Endothelial cell of umbilical vein (primary cell): Measurements from ENCODE around the gene FAM53B. TPM values are rescaled to one million over a fixed set of nuclear protein-coding genes. Genes with fewer than 3 reads are reported as not detected.

Experiments
- BruUV-seq: library from RNA; stranded (reverse); fragments of 400-500 nt; replicated peaks from 2 replicates; lab custom pipeline; 2021; lab: Mats Ljungman, UMichigan
- CTCF ChIA-PET: fragments of 300-600, 350-600 bp; sonication (Branson Sonifier 250); formaldehyde crosslinking; loops from one replicate; lab custom pipeline; 2021; ENCODE audit warnings: antibody characterized with exemption, inconsistent platforms; lab: Charles Lee
- POLR2A ChIA-PET: fragments of 300-600, 350-600 bp; sonication (Branson Sonifier 250); formaldehyde crosslinking; loops from one replicate; lab custom pipeline; 2021; ENCODE audit warnings: antibody characterized with exemption, inconsistent platforms; lab: Charles Lee
- DNase-seq: peaks from one replicate; pipeline ENCODE4 v3.0.0-alpha.2; 2011; ENCODE audit warnings: low read depth, low spot score
- FAIRE-seq: peaks from 2 replicates; lab custom pipeline; 2011; peaks lifted over from hg19 to GRCh38; lab: Jason Lieb, UNC
- H2AFZ ChIP-seq: 2 replicates; pipeline ENCODE4 v1.6.0; 2012; ENCODE audit warnings: low read depth, low read length, control low read depth, inconsistent platforms
- H3K27ac ChIP-seq: 2 replicates; pipeline ENCODE4 v1.5.1; 2011; ENCODE audit warnings: low read depth, mild to moderate bottlenecking, control low read depth, low read length, moderate library complexity; ENCODE audit not compliant: insufficient read depth
- H3K27me3 ChIP-seq, 2 experiments: 2 replicates each; pipeline versions ENCODE4 v1.6.0 to v1.6.1; 2011; ENCODE audit warnings: low read length in 2 of 2, mixed read lengths in 1 of 2; ENCODE audit not compliant: control insufficient read depth in 2 of 2, insufficient read depth in 2 of 2
- H3K36me3 ChIP-seq, 2 experiments: 2 replicates in 1 of 2; 3 replicates in 1 of 2; pipeline ENCODE4 v1.5.1; 2011; ENCODE audit warnings: low read length in 2 of 2, mild to moderate bottlenecking in 1 of 2, moderate library complexity in 1 of 2; ENCODE audit not compliant: control insufficient read depth in 2 of 2, insufficient read depth in 2 of 2; ENCODE audit errors: extremely low read depth in 1 of 2
- H3K4me1 ChIP-seq: 3 replicates; pipeline ENCODE4 v1.5.1; 2011; ENCODE audit warnings: mild to moderate bottlenecking, low read length; ENCODE audit not compliant: control insufficient read depth, insufficient read depth; ENCODE audit errors: extremely low read depth
- H3K4me2 ChIP-seq: 2 replicates; pipeline ENCODE4 v1.6.1; 2011; ENCODE audit warnings: low read length, control low read depth, mixed read lengths; ENCODE audit not compliant: insufficient read depth
- H3K4me3 ChIP-seq, 3 experiments: fragments of 200-600 bp in 1 of 3; sonication (generic), shearing (Covaris generic) in 1 of 3; replicated peaks in 1 of 3; 2 replicates each; pipeline ENCODE4 v1.5.1; 2011 to 2016; ENCODE audit warnings: control low read depth in 3 of 3, low read length in 3 of 3, mild to moderate bottlenecking in 2 of 3, inconsistent platforms in 1 of 3, low read depth in 1 of 3, moderate library complexity in 1 of 3; ENCODE audit not compliant: insufficient read depth in 1 of 3
- H3K79me2 ChIP-seq: 2 replicates; pipeline ENCODE4 v1.6.0; 2012; ENCODE audit warnings: low read length, inconsistent platforms; ENCODE audit not compliant: control insufficient read depth, insufficient read depth
- H3K9ac ChIP-seq: replicated peaks from 2 replicates; pipeline ENCODE3; 2011; ENCODE audit warnings: low read length, control low read depth; ENCODE audit not compliant: insufficient read depth; ENCODE audit errors: extremely low read depth
- H3K9me1 ChIP-seq: replicated peaks from 3 replicates; pipeline ENCODE4 v1.6.0; 2011; ENCODE audit warnings: mild to moderate bottlenecking, low read length; ENCODE audit not compliant: control insufficient read depth, insufficient read depth; ENCODE audit errors: extremely low read depth
- H3K9me3 ChIP-seq: replicated peaks from 2 replicates; pipeline ENCODE4 v1.5.1; 2012; ENCODE audit warnings: low read length, inconsistent platforms; ENCODE audit not compliant: control insufficient read depth, insufficient read depth
- H4K20me1 ChIP-seq: replicated peaks from 2 replicates; pipeline ENCODE3; 2011; ENCODE audit warnings: mild to moderate bottlenecking, low read length; ENCODE audit not compliant: control insufficient read depth, insufficient read depth; ENCODE audit errors: extremely low read depth
- CTCF ChIP-seq, 2 donors: IDR thresholded peaks; 1 replicate in 1 of 2; 2 replicates in 1 of 2; pipeline ENCODE4 v1.5.1; 2011; ENCODE audit warnings: low read length in 2 of 2, mild to moderate bottlenecking in 2 of 2, moderate library complexity in 2 of 2, control low read depth in 1 of 2, inconsistent platforms in 1 of 2, low read depth in 1 of 2; ENCODE audit not compliant: insufficient read depth in 1 of 2; ENCODE audit errors: extremely low read depth in 1 of 2
- EZH2 ChIP-seq: IDR thresholded peaks from 2 replicates; pipeline ENCODE4 v1.6.1; 2012; ENCODE audit warnings: borderline replicate concordance, low read depth, mild to moderate bottlenecking, moderate library complexity, low read length, inconsistent platforms; ENCODE audit not compliant: severe bottlenecking
- FOS ChIP-seq: IDR thresholded peaks from 2 replicates; pipeline ENCODE4 v1.6.1; 2011; ENCODE audit warnings: mild to moderate bottlenecking, low read length, moderate library complexity, borderline replicate concordance; ENCODE audit not compliant: insufficient read depth
- GATA2 ChIP-seq: IDR thresholded peaks from 2 replicates; pipeline ENCODE4 v1.7.0; 2011; ENCODE audit warnings: low read depth, mild to moderate bottlenecking, moderate library complexity, mixed read lengths, low read length; ENCODE audit not compliant: insufficient read length, insufficient read depth
- JUN ChIP-seq: IDR thresholded peaks from 2 replicates; pipeline ENCODE4 v1.6.1; 2011; ENCODE audit warnings: borderline replicate concordance, low read depth; ENCODE audit not compliant: insufficient read length, insufficient read depth
- MAX ChIP-seq: IDR thresholded peaks from 2 replicates; pipeline ENCODE4 v1.6.1; 2011; ENCODE audit not compliant: insufficient read depth, insufficient read length
- MYC ChIP-seq: IDR thresholded peaks from one replicate; pipeline ENCODE4 v1.6.1; 2011; ENCODE audit warnings: mild to moderate bottlenecking, low read depth, low read length
- POLR2A ChIP-seq: IDR thresholded peaks from 2 replicates; pipeline ENCODE4 v1.6.1; 2012; ENCODE audit warnings: low read depth, mild to moderate bottlenecking, control low read depth, low read length
- POLR2AphosphoS5 ChIP-seq: IDR thresholded peaks from 2 replicates; pipeline ENCODE4 v1.6.1; 2012; ENCODE audit warnings: low read depth, mild to moderate bottlenecking, control low read depth, low read length, moderate library complexity; ENCODE audit not compliant: insufficient read depth
- dilution Hi-C: fragments of 300-500 bp; cut with MboI; formaldehyde crosslinking; loops from one replicate; pipeline ENCODE4 v1.15.0; 2019; ENCODE audit warnings: low sequenced_read_pairs; ENCODE audit not compliant: extremely low pct_ligation_motif_present
- intact Hi-C: fragments of 100-400 bp; cut with micrococcal nuclease; formaldehyde crosslinking; loops from one replicate; pipeline ENCODE4 v1.10.0; 2022
- polyA plus RNA-seq, 4 experiments: library from polyadenylated mRNA; depleted of rRNA in 3 of 4; stranded (reverse) in 3 of 4; unstranded in 1 of 4; fragments of >200 nt; gene quantifications; 2 replicates each; pipeline versions ENCODE4 v1.2.1 to v1.2.3, GENCODE V29; 2011 to 2012; ENCODE audit warnings: missing spikeins in 1 of 4
- total RNA-seq: library from RNA; stranded (reverse); gene quantifications from 2 replicates; pipeline ENCODE4 v1.2.3, GENCODE V29; 2021

Gene FAM53B
- total and polyA plus RNA-seq, 2 donors (not counting 3 experiments of a cell fraction or from before 2014, with no cell fraction given) = 8.5 to 21.1 TPM

GRCh38 chr10:124578231-124579010, 165.8 kb downstream of the FAM53B start:
- no peak for FAIRE-seq
- POLR2A ChIA-PET = interaction anchor here (0.5 kb wide), 1 partner anchor 214 kb away, joined by 3 read pairs; no protein-coding TSS in a partner anchor

GRCh38 chr10:124577651-124578050, 166.5 kb downstream of the FAM53B start:
- Histone ChIP-seq H2AFZ (no peak overlapping the region), H3K27me3 (peaks cover 0 to 3% of the 10 kb centered on the region in 2 experiments), H3K4me2 (no peak overlapping the region), H3K27ac (no peak overlapping the region), H3K9ac (no peak overlapping the region), H3K9me1 (no peaks in the 10 kb centered on the region), H3K36me3 (no peaks in the 10 kb centered on the region), H3K79me2 (no peaks in the 10 kb centered on the region), H3K4me1 (no peaks in the 10 kb centered on the region), H3K4me3 (no peak overlapping the region), H4K20me1 (no peaks in the 10 kb centered on the region), H3K9me3 (no peaks in the 10 kb centered on the region)
- FAIRE-seq (no peak), DNase-seq (no peak)
- ChIA-PET CTCF (interaction anchor here (0.6 to 1.2 kb wide), 4 partner anchors 11 to 426 kb away, joined by 3 read pairs; no protein-coding TSS in a partner anchor), POLR2A (no interaction called here)
- dilution Hi-C loops = no loop called here
- TF ChIP-seq POLR2A (no peak), EZH2 (no peak), POLR2AphosphoS5 (no peak), FOS (no peak), MAX (no peak), CTCF (IDR thresholded peaks at IDR 0.05; ENCODE audit: extremely low read depth in 1 of 2, insufficient read depth in 1 of 2, low read depth in 1 of 2, low read length in 2 of 2) (no peak), GATA2 (no peak), JUN (no peak), MYC (no peak)
- intact Hi-C loops = no loop called here
- BruUV-seq = no TSS peak

More at GRCh38 chr10:124578231-124579010, 165.8 kb downstream of the FAM53B start:
- Histone ChIP-seq H3K9me1 (no peaks in the 10 kb centered on the region), H3K9me3 (no peaks in the 10 kb centered on the region), H4K20me1 (no peaks in the 10 kb centered on the region), H3K27ac (no peak overlapping the region), H3K9ac (no peak overlapping the region), H3K4me1 (no peaks in the 10 kb centered on the region), H3K27me3 (peaks cover 0 to 3% of the 10 kb centered on the region in 2 experiments), H3K4me2 (no peak overlapping the region), H3K79me2 (no peaks in the 10 kb centered on the region), H2AFZ (no peak overlapping the region), H3K36me3 (no peaks in the 10 kb centered on the region), H3K4me3 (no peak overlapping the region)
- CTCF ChIA-PET = interaction anchor here (1.2 kb wide), 1 partner anchor 12 kb away, joined by 3 read pairs; no protein-coding TSS in a partner anchor
- dilution Hi-C loops (no loop called here), intact Hi-C loops (no loop called here)
- BruUV-seq = no TSS peak
- DNase-seq = no peak
- TF ChIP-seq JUN (no peak), GATA2 (no peak)
